SK-N-SH treated with all-trans-retinoic acid at 6 μM for 48 hours (cell line): ENCODE results near the gene PDE9A.

Experiments
- SNAI2 ChIP-seq: fragments of 250-450 bp; sonication (Bioruptor Pico); IDR thresholded peaks from 2 replicates; pipeline ENCODE4 v1.5.0; 2020; ENCODE audit warnings: mild to moderate bottlenecking, moderate library complexity
- TOX ChIP-seq: fragments of 250-450 bp; sonication (Bioruptor Pico); IDR thresholded peaks from 2 replicates; pipeline ENCODE4 v1.8.0; 2021; ENCODE audit warnings: mild to moderate bottlenecking, moderate library complexity, borderline replicate concordance
- ZFP30 ChIP-seq: fragments of 450-650 bp; formaldehyde crosslinking; IDR thresholded peaks from 2 replicates; pipeline ENCODE4 v1.5.0; 2022; ENCODE audit warnings: mild to moderate bottlenecking, moderate library complexity
- ZNF565 ChIP-seq: fragments of 450-650 bp; formaldehyde crosslinking; conservative IDR thresholded peaks from 2 replicates; pipeline ENCODE4 v1.5.0; 2020; ENCODE audit warnings: low read depth, mild to moderate bottlenecking, moderate library complexity
- TF ChIP-seq, protein P1 (sequence below): fragments of 250-450 bp; sonication (Bioruptor Pico); IDR thresholded peaks from 2 replicates; pipeline ENCODE4 v1.8.0; 2021; ENCODE audit warnings: low read depth, mild to moderate bottlenecking, moderate library complexity, borderline replicate concordance
- TF ChIP-seq, protein P2 (sequence below): fragments of 250-450 bp; sonication (Bioruptor Pico); IDR thresholded peaks from 2 replicates; pipeline ENCODE4 v1.8.0; 2020; ENCODE audit warnings: mild to moderate bottlenecking, moderate library complexity, borderline replicate concordance
- TF ChIP-seq, protein P3 (sequence below): fragments of 250-450 bp; sonication (Bioruptor Pico); IDR thresholded peaks from 2 replicates; pipeline ENCODE4 v1.5.1; 2021; ENCODE audit warnings: mild to moderate bottlenecking, moderate library complexity

DNA sequence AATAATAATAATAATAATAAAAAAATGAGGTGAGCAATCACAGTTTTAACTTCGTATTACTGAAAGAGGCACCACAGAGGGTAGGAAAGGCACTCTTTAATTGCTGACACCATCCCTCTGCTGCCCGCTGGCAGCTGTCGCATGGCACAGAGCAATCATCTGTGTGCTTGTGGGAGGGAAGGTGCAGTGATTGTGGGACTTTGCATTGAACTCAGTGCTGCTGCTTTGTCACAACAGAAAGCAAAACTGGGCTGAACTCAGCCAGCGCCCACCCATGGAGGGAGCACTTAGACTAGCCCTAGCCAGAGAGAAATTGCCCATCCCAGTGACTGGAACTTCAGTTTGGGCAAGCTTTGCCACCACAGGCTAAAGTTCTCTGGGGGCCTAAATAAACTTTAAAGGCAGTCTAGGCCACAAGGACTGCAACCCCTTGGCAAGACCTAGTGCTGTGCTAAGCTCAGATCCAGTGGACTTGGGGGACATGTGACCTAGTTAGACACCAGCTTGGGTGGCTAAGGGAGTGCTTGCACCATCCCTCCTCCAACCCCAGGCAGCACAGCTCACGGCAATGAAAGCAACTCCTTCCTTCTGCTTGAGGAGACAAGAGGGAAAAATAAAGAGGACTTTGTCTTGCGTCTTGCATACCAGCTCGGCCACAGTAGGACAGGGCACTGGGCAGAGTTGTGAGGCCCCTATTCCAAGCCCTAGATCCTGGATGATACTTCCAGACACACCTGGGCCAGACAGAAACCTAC is 166.6 kb downstream of the PDE9A start:
- TF ChIP-seq ZNF565 (CRISPR knock-in tag): no peak
- TF ChIP-seq, protein P1, sequence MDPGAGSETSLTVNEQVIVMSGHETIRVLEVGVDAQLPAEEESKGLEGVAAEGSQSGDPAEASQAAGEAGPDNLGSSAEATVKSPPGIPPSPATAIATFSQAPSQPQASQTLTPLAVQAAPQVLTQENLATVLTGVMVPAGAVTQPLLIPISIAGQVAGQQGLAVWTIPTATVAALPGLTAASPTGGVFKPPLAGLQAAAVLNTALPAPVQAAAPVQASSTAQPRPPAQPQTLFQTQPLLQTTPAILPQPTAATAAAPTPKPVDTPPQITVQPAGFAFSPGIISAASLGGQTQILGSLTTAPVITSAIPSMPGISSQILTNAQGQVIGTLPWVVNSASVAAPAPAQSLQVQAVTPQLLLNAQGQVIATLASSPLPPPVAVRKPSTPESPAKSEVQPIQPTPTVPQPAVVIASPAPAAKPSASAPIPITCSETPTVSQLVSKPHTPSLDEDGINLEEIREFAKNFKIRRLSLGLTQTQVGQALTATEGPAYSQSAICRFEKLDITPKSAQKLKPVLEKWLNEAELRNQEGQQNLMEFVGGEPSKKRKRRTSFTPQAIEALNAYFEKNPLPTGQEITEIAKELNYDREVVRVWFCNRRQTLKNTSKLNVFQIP (CRISPR knock-in tag): no peak
- no peak for TF ChIP-seq SNAI2 (CRISPR knock-in tag)
- TF ChIP-seq TOX (CRISPR knock-in tag): no peak
- TF ChIP-seq, protein P2, sequence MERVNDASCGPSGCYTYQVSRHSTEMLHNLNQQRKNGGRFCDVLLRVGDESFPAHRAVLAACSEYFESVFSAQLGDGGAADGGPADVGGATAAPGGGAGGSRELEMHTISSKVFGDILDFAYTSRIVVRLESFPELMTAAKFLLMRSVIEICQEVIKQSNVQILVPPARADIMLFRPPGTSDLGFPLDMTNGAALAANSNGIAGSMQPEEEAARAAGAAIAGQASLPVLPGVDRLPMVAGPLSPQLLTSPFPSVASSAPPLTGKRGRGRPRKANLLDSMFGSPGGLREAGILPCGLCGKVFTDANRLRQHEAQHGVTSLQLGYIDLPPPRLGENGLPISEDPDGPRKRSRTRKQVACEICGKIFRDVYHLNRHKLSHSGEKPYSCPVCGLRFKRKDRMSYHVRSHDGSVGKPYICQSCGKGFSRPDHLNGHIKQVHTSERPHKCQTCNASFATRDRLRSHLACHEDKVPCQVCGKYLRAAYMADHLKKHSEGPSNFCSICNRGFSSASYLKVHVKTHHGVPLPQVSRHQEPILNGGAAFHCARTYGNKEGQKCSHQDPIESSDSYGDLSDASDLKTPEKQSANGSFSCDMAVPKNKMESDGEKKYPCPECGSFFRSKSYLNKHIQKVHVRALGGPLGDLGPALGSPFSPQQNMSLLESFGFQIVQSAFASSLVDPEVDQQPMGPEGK (CRISPR knock-in tag): no peak
- TF ChIP-seq ZFP30 (CRISPR knock-in tag): no peak
- TF ChIP-seq, protein P3, sequence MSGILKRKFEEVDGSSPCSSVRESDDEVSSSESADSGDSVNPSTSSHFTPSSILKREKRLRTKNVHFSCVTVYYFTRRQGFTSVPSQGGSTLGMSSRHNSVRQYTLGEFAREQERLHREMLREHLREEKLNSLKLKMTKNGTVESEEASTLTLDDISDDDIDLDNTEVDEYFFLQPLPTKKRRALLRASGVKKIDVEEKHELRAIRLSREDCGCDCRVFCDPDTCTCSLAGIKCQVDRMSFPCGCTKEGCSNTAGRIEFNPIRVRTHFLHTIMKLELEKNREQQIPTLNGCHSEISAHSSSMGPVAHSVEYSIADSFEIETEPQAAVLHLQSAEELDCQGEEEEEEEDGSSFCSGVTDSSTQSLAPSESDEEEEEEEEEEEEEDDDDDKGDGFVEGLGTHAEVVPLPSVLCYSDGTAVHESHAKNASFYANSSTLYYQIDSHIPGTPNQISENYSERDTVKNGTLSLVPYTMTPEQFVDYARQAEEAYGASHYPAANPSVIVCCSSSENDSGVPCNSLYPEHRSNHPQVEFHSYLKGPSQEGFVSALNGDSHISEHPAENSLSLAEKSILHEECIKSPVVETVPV (CRISPR knock-in tag): no peak
